ENCODE data around the gene AGBL3. TPM values are rescaled to one million over a fixed set of nuclear protein-coding genes. Genes with fewer than 3 reads are reported as not detected.

Gene AGBL3
- total RNA-seq, 1 donor from 2014 or later = 8.8 TPM

GRCh38 chr7:135166338-135166990 lies 180.2 kb downstream of the AGBL3 start:
- no peak for DNase-seq (ENCODE audit: low spot score, unreplicated experiment)
- Mint-ChIP-seq H3K4me3 (ENCODE audit: low read depth) (no peak overlapping the region), H3K9me3 (ENCODE audit: low read depth) (peaks cover 7% of the 10 kb centered on the region), H3K4me1 (ENCODE audit: low read depth) (peaks cover 25% of the 10 kb centered on the region), H3K36me3 (ENCODE audit: insufficient read depth) (peaks cover 31% of the 10 kb centered on the region), H3K27ac (no peak overlapping the region), H3K27me3 (no peaks in the 10 kb centered on the region)
- TF ChIP-seq CTCF (IDR thresholded peaks at IDR 0.05; ENCODE audit: unreplicated experiment) = no peak

- Mint-ChIP-seq H3K36me3 (ENCODE audit: insufficient read depth) (peaks cover 24% of the 10 kb centered on the region), H3K27ac (no peak overlapping the region), H3K4me3 (ENCODE audit: low read depth) (peak overlapping the region; percentile 9), H3K4me1 (ENCODE audit: low read depth) (peaks cover 25% of the 10 kb centered on the region), H3K9me3 (ENCODE audit: low read depth) (peaks cover 2% of the 10 kb centered on the region), H3K27me3 (no peaks in the 10 kb centered on the region)
- no peak for TF ChIP-seq CTCF (IDR thresholded peaks at IDR 0.05; ENCODE audit: unreplicated experiment)
- DNase-seq (ENCODE audit: low spot score, unreplicated experiment) = no peak
Observed at GRCh38 chr7:135167365-135167917, 181.1 kb downstream of the AGBL3 start.

- no peak overlapping the region for H3K27ac Mint-ChIP-seq
- peak overlapping the region; percentile 9 for H3K4me3 Mint-ChIP-seq (ENCODE audit: low read depth)
- no peaks in the 10 kb centered on the region for H3K27me3 Mint-ChIP-seq
Observed at GRCh38 chr7:135168001-135168400, 181.7 kb downstream of the AGBL3 start.

GRCh38 chr7:135168489-135169140 lies 182.3 kb downstream of the AGBL3 start:
- no peak for DNase-seq (ENCODE audit: low spot score, unreplicated experiment)
- peaks cover 18% of the 10 kb centered on the region for H3K36me3 Mint-ChIP-seq (ENCODE audit: insufficient read depth)
- H3K4me1 Mint-ChIP-seq (ENCODE audit: low read depth) = peaks cover 25% of the 10 kb centered on the region
- H3K27me3 Mint-ChIP-seq = no peaks in the 10 kb centered on the region
- peak overlapping the region; percentile 87 for H3K4me3 Mint-ChIP-seq (ENCODE audit: low read depth)
- peak overlapping the region; percentile 45 for H3K27ac Mint-ChIP-seq
- no peak for TF ChIP-seq CTCF (IDR thresholded peaks at IDR 0.05; ENCODE audit: unreplicated experiment)
- no peaks in the 10 kb centered on the region for H3K9me3 Mint-ChIP-seq (ENCODE audit: low read depth)

More at GRCh38 chr7:135168001-135168400, 181.7 kb downstream of the AGBL3 start:
- DNase-seq (ENCODE audit: low spot score, unreplicated experiment) = no peak
- Mint-ChIP-seq H3K4me1 (ENCODE audit: low read depth) (peaks cover 25% of the 10 kb centered on the region), H3K9me3 (ENCODE audit: low read depth) (no peaks in the 10 kb centered on the region), H3K36me3 (ENCODE audit: insufficient read depth) (peaks cover 19% of the 10 kb centered on the region)
- no peak for TF ChIP-seq CTCF (IDR thresholded peaks at IDR 0.05; ENCODE audit: unreplicated experiment)

GRCh38 chr7:135169141-135169963 lies 183.0 kb downstream of the AGBL3 start:
- peaks cover 14% of the 10 kb centered on the region for H3K36me3 Mint-ChIP-seq (ENCODE audit: insufficient read depth)
- no peak for DNase-seq (ENCODE audit: low spot score, unreplicated experiment)

More at GRCh38 chr7:135169141-135169963, 183.0 kb downstream of the AGBL3 start:
- Mint-ChIP-seq H3K4me1 (ENCODE audit: low read depth) (peaks cover 25% of the 10 kb centered on the region), H3K27ac (peak overlapping the region; percentile 92), H3K4me3 (ENCODE audit: low read depth) (peak overlapping the region; percentile 87), H3K9me3 (ENCODE audit: low read depth) (no peaks in the 10 kb centered on the region), H3K27me3 (no peaks in the 10 kb centered on the region)
- peak; percentile 55 for TF ChIP-seq CTCF (IDR thresholded peaks at IDR 0.05; ENCODE audit: unreplicated experiment)
